Loucy (cell line): ENCODE data around the gene ZNF317.

Experiments
- CTCF ChIP-seq: fragments of 200-600 bp; sonication (generic); conservative IDR thresholded peaks from 2 replicates; pipeline ENCODE4 v1.5.1; 2014; ENCODE audit warnings: mild to moderate bottlenecking, antibody characterized with exemption, low read length
- EZH2phosphoT487 ChIP-seq: fragments of 200-600 bp; IDR thresholded peaks from 2 replicates; pipeline ENCODE4 v1.6.1; 2018; ENCODE audit warnings: antibody characterized with exemption, mild to moderate bottlenecking, moderate library complexity, borderline replicate concordance

GRCh38 chr19:9156304-9156703 lies 16.1 kb downstream of the ZNF317 start:
- TF ChIP-seq CTCF, result no peak
- no peak for TF ChIP-seq EZH2phosphoT487
